K562 (cell line): ENCODE data around the gene NDST3. TPM values are rescaled to one million over a fixed set of nuclear protein-coding genes. Genes with fewer than 3 reads are reported as not detected.

Source experiments
- ATAC-seq: fragments of 200-7000 bp; cut with Tn5 transposase; 3 replicates; pipeline ENCODE4 v1.9.1; 2020; ENCODE audit warnings: moderate library complexity
- BruUV-seq: library from RNA; stranded (reverse); fragments of 400-500 nt; replicated peaks from 2 replicates; lab custom pipeline; 2021; lab: Mats Ljungman, UMichigan
- CTCF ChIA-PET: fragments of 300-600 bp; formaldehyde crosslinking; extraction: SDS; loops from one replicate; lab custom pipeline; 2021; ENCODE audit warnings: low intra/inter-chr PET ratio; lab: Yijun Ruan, JAX
- POLR2A ChIA-PET: fragments of 300-600, 350-650 bp; sonication (Branson Sonifier 250); formaldehyde crosslinking; extraction: SDS; loops from one replicate; lab custom pipeline; 2021; ENCODE audit warnings: antibody characterized with exemption, inconsistent platforms; lab: Yijun Ruan, JAX
- DNase-seq, 4 experiments: peaks; one replicate each; pipeline versions ENCODE4 v3.0.0 to v3.0.0-alpha.2; 2011 to 2018; ENCODE audit warnings: low spot score in 3 of 4, mixed read lengths in 3 of 4; ENCODE audit errors: extremely low read depth in 1 of 4
- FAIRE-seq: peaks from 2 replicates; lab custom pipeline; 2011; peaks lifted over from hg19 to GRCh38; lab: Jason Lieb, UNC
- H2AFZ ChIP-seq: 2 replicates; pipeline ENCODE4 v1.6.0; 2011; ENCODE audit warnings: low read depth, low read length, control low read depth, inconsistent platforms
- H3K27ac ChIP-seq: fragments of 200-600 bp; 3 replicates; pipeline ENCODE4 v1.8.0; 2011; ENCODE audit warnings: low read depth, mild to moderate bottlenecking, control low read depth, inconsistent platforms, low read length, moderate library complexity, mixed read lengths; ENCODE audit errors: extremely low read depth
- H3K27me3 ChIP-seq, 2 experiments: fragments of 300-600 bp in 1 of 2; 2 replicates in 1 of 2; 3 replicates in 1 of 2; pipeline versions ENCODE4 v1.6.0 to v1.8.0; 2011; ENCODE audit warnings: inconsistent platforms in 2 of 2, low read length in 2 of 2, mild to moderate bottlenecking in 1 of 2, mixed read lengths in 1 of 2, moderate library complexity in 1 of 2; ENCODE audit not compliant: control insufficient read depth in 2 of 2, insufficient read depth in 2 of 2
- H3K36me3 ChIP-seq: fragments of 300-600 bp; 3 replicates; pipeline ENCODE4 v1.8.0; 2011; ENCODE audit warnings: mild to moderate bottlenecking, low read length, inconsistent platforms; ENCODE audit not compliant: control insufficient read depth, insufficient read depth
- H3K4me1 ChIP-seq, 2 experiments: fragments of 200-600 bp in 1 of 2; replicated peaks in 1 of 2; 2 replicates in 1 of 2; 3 replicates in 1 of 2; pipeline versions ENCODE4 v1.5.1 to v1.8.0; 2011; ENCODE audit warnings: inconsistent platforms in 2 of 2, low read length in 2 of 2, mild to moderate bottlenecking in 1 of 2, mixed read lengths in 1 of 2, moderate library complexity in 1 of 2; ENCODE audit not compliant: control insufficient read depth in 2 of 2, insufficient read depth in 2 of 2
- H3K4me2 ChIP-seq: 2 replicates; pipeline ENCODE4 v1.6.1; 2011; ENCODE audit warnings: low read length, control low read depth, inconsistent platforms, mixed read lengths; ENCODE audit not compliant: insufficient read depth
- H3K4me3 ChIP-seq: fragments of 200-600 bp; sonication (generic), shearing (Covaris generic); 2 replicates; pipeline ENCODE4 v1.5.1; 2016; ENCODE audit warnings: control low read depth, inconsistent platforms
- H3K79me2 ChIP-seq: fragments of 200-600 bp; 3 replicates; pipeline ENCODE4 v1.8.0; 2011; ENCODE audit warnings: low read length, inconsistent platforms; ENCODE audit not compliant: control insufficient read depth, insufficient read depth
- H3K9ac ChIP-seq, 2 experiments: 2 replicates each; pipeline versions ENCODE4 v1.6.0 to v1.6.1; 2011; ENCODE audit warnings: low read depth in 2 of 2, low read length in 2 of 2, control low read depth in 1 of 2, inconsistent platforms in 1 of 2, mild to moderate bottlenecking in 1 of 2, mixed read lengths in 1 of 2; ENCODE audit not compliant: insufficient read depth in 1 of 2
- H3K9me1 ChIP-seq: one replicate; pipeline ENCODE4 v1.6.0; 2011; ENCODE audit warnings: inconsistent platforms, mild to moderate bottlenecking, low read length, moderate library complexity; ENCODE audit not compliant: control insufficient read depth, insufficient read depth
- H3K9me3 ChIP-seq: replicated peaks from 2 replicates; pipeline ENCODE4 v1.5.1; 2011; ENCODE audit warnings: low read depth, low read length, inconsistent platforms; ENCODE audit not compliant: control insufficient read depth, insufficient read depth
- H4K20me1 ChIP-seq: replicated peaks from 2 replicates; pipeline ENCODE4 v1.6.1; 2011; ENCODE audit warnings: low read length, inconsistent platforms, mixed read lengths; ENCODE audit not compliant: control insufficient read depth, insufficient read depth
- E2F3 ChIP-seq: fragments of 250-450 bp; sonication (Bioruptor Pico); IDR thresholded peaks from 2 replicates; pipeline ENCODE4 v1.4.0; 2020; ENCODE audit warnings: mild to moderate bottlenecking
- HDAC2 ChIP-seq: fragments of 450-650 bp; IDR thresholded peaks from 2 replicates; pipeline ENCODE4 v1.6.1; 2016; ENCODE audit warnings: mild to moderate bottlenecking
- HOMEZ ChIP-seq: fragments of 250-450 bp; sonication (Bioruptor Pico); IDR thresholded peaks from 2 replicates; pipeline ENCODE4 v1.4.0; 2020; ENCODE audit warnings: mild to moderate bottlenecking, moderate library complexity
- MCM3 ChIP-seq: fragments of 450-650 bp; IDR thresholded peaks from 2 replicates; pipeline ENCODE4 v1.6.1; 2016
- MEF2A ChIP-seq: IDR thresholded peaks from 2 replicates; pipeline ENCODE4 v1.6.1; 2011; ENCODE audit warnings: low read depth, mild to moderate bottlenecking, low read length, moderate library complexity; ENCODE audit not compliant: control insufficient read depth
- MEIS2 ChIP-seq: fragments of 450-650 bp; IDR thresholded peaks from 2 replicates; pipeline ENCODE4 v1.6.1; 2014; ENCODE audit warnings: mild to moderate bottlenecking; ENCODE audit not compliant: partially characterized antibody
- RAD21 ChIP-seq, 2 experiments: fragments of 250-450 bp in 1 of 2; fragments of 450-650 bp in 1 of 2; sonication (Bioruptor Pico) in 1 of 2; formaldehyde crosslinking in 1 of 2; IDR thresholded peaks in 1 of 2; conservative IDR thresholded peaks in 1 of 2; 2 replicates each; pipeline versions ENCODE4 v1.4.0 to v1.8.0; 2020 to 2022; ENCODE audit warnings: mild to moderate bottlenecking in 2 of 2, moderate library complexity in 1 of 2
- RNF2 ChIP-seq: sonication (generic); IDR thresholded peaks from 2 replicates; pipeline ENCODE4 v1.6.1; 2016
- SAFB2 ChIP-seq: fragments of 200-400 bp; formaldehyde crosslinking; IDR thresholded peaks from 2 replicates; pipeline ENCODE4 v1.6.1; 2018; ENCODE audit warnings: borderline replicate concordance, low read length, low read depth, moderate library complexity; ENCODE audit not compliant: severe bottlenecking
- SUPT5H ChIP-seq: fragments of 450-650 bp; IDR thresholded peaks from 2 replicates; pipeline ENCODE4 v1.6.1; 2016
- TCF15 ChIP-seq: fragments of 250-450 bp; sonication (Bioruptor Pico); IDR thresholded peaks from 2 replicates; pipeline ENCODE4 v1.8.0; 2022; ENCODE audit warnings: moderate library complexity, mild to moderate bottlenecking, inconsistent platforms
- U2AF2 ChIP-seq: fragments of 200-400 bp; formaldehyde crosslinking; optimal IDR thresholded peaks from 2 replicates; pipeline ENCODE3; 2017; ENCODE audit warnings: low read depth, mild to moderate bottlenecking, low read length
- ZNF184 ChIP-seq: sonication (generic); formaldehyde crosslinking; IDR thresholded peaks from 2 replicates; pipeline ENCODE4 v1.5.0; 2020; ENCODE audit warnings: missing genetic modification reagents
- ZNF318 ChIP-seq, 2 experiments: fragments of 450-650 bp; IDR thresholded peaks; 2 replicates each; pipeline ENCODE4 v1.6.1; 2016; ENCODE audit warnings: mild to moderate bottlenecking in 2 of 2, borderline replicate concordance in 1 of 2, low read depth in 1 of 2, moderate library complexity in 1 of 2
- WGBS: fragments of 100-300 bp; shearing (Covaris generic); methylation state at CpG from one replicate; pipeline ENCODE4 v1.1.6; 2016; ENCODE audit warnings: low coverage, mixed read lengths; ENCODE audit not compliant: insufficient coverage; ENCODE audit errors: missing lambda C conversion rate; 5-methylcytosine and 5-hydroxymethylcytosine counted together
- in situ Hi-C: fragments of 300-500 bp; cut with MboI; formaldehyde crosslinking; loops from 4 replicates; pipeline ENCODE4 v1.15.0; 2018; ENCODE audit warnings: inconsistent platforms, mixed read lengths
- intact Hi-C: fragments of 100-400 bp; cut with micrococcal nuclease; formaldehyde crosslinking; loops from 2 replicates; pipeline ENCODE4 v1.14.2; 2022
- polyA plus RNA-seq, 8 experiments: library from polyadenylated mRNA; depleted of rRNA in 4 of 8; stranded (reverse) in 5 of 8; unstranded in 3 of 8; fragments of >200 nt; fragmentation: Nextera tagmentation in 2 of 8; fragmentation: Illumina TruSeq in 1 of 8; extraction: Ambion mirVana in 2 of 8; extraction: Trizol in 1 of 8; gene quantifications; 2 replicates each; pipeline versions ENCODE4 v1.2.1 to v1.2.3, GENCODE V29; 2011 to 2014; ENCODE audit warnings: inconsistent platforms in 1 of 8, missing spikeins in 1 of 8
- total RNA-seq, 7 experiments: library from RNA; depleted of rRNA in 6 of 7; stranded (reverse); fragments of >200 nt in 6 of 7; fragmentation: Illumina TruSeq in 2 of 7; extraction: Trizol in 2 of 7; gene quantifications; 2 replicates each; pipeline versions ENCODE4 v1.2.1 to v1.2.3, GENCODE V29; 2011 to 2021; ENCODE audit warnings: low replicate concordance in 1 of 7

Gene NDST3
- total and polyA plus RNA-seq, 9 of the 15 experiments (the other 6 are each of a cell fraction or from before 2014, with no cell fraction given): not detected

- intact Hi-C loops (no loop called here), in situ Hi-C loops (no loop called here)
- 0% methylated on average over 1 of the region's 1 CpG for WGBS
- H3K9ac ChIP-seq: no peak overlapping the region
- DNase-seq (no peak), FAIRE-seq (no peak), ATAC-seq (no peak)
- POLR2A ChIA-PET: no interaction called here
- no peak overlapping the region for H3K4me3 ChIP-seq
- no peaks in the 10 kb centered on the region for H3K79me2 ChIP-seq
- H3K36me3 ChIP-seq: no peaks in the 10 kb centered on the region
- TF ChIP-seq U2AF2: no peak
- TF ChIP-seq MCM3: no peak
- no peak for TF ChIP-seq MEF2A
- no peak for TF ChIP-seq SAFB2
- TF ChIP-seq TCF15 (CRISPR knock-in tag): no peak
- no peak for TF ChIP-seq HOMEZ
- no peak for TF ChIP-seq E2F3 (CRISPR knock-in tag)
- TF ChIP-seq ZNF318 (IDR thresholded peaks at IDR 0.05; ENCODE audit: borderline replicate concordance in 1 of 2, low read depth in 1 of 2): no peak
- TF ChIP-seq MEIS2: no peak
- TF ChIP-seq RAD21 (CRISPR knock-in tag; conservative IDR thresholded peaks at IDR 0.05 in 1 of 2, IDR thresholded peaks at IDR 0.05 in 1 of 2): no peak
- TF ChIP-seq HDAC2: no peak
- no peak for TF ChIP-seq RNF2
- TF ChIP-seq SUPT5H: no peak
- no peak for TF ChIP-seq ZNF184 (CRISPR knock-in tag)
- H2AFZ ChIP-seq: no peak overlapping the region
- H3K9me3 ChIP-seq: no peaks in the 10 kb centered on the region
- CTCF ChIA-PET: no interaction called here
- peaks cover 0 to 7% of the 10 kb centered on the region in 2 experiments; a peak in 1 of 5 replicates for H3K4me1 ChIP-seq
- no peak overlapping the region for H3K4me2 ChIP-seq
- BruUV-seq: no TSS peak
- no peak overlapping the region for H3K27ac ChIP-seq
- no peaks in the 10 kb centered on the region for H3K9me1 ChIP-seq
- H3K27me3 ChIP-seq: no peaks in the 10 kb centered on the region
- no peaks in the 10 kb centered on the region for H4K20me1 ChIP-seq
Measured at GRCh38 chr4:118037955-118038354, 3.7 kb downstream of the NDST3 start.
